ENCODE data around the gene SORCS2. TPM values are rescaled to one million over a fixed set of nuclear protein-coding genes. Genes with fewer than 3 reads are reported as not detected.

Gene SORCS2
- total and polyA plus RNA-seq, 2 of the 4 experiments (the other 2 are of a cell fraction), result 0.36 to 0.62 TPM

- H3K14ac ChIP-seq (replicated peaks; ENCODE audit: low read depth, low read length), result no peak overlapping the region
- dilution Hi-C loops (cut with HindIII; ENCODE audit: low sequenced_read_pairs, unreplicated experiment) (no loop called here), in situ Hi-C loops (cut with MboI; ENCODE audit: low sequenced_read_pairs) (no loop called here), intact Hi-C loops (cut with micrococcal nuclease) (no loop called here)
- no peak overlapping the region for H3K4ac ChIP-seq (ENCODE audit: low read depth, low read length)
- H3K4me3 ChIP-seq (ENCODE audit: insufficient read depth, low read depth, low read length), result no peak overlapping the region
- no peak overlapping the region for H4K5ac ChIP-seq (ENCODE audit: low read depth, low read length)
- no peak overlapping the region for H2AK5ac ChIP-seq (ENCODE audit: low read depth, low read length)
- no peak overlapping the region for H3K56ac ChIP-seq (ENCODE audit: extremely low read depth, insufficient read depth, low read length)
- no peak for TF ChIP-seq MXI1 (IDR thresholded peaks at IDR 0.05; ENCODE audit: borderline replicate concordance, low read depth, low read length)
- no peak for TF ChIP-seq RCOR1 (IDR thresholded peaks at IDR 0.05; ENCODE audit: insufficient replicate concordance, low read length)
- TF ChIP-seq, protein P1, sequence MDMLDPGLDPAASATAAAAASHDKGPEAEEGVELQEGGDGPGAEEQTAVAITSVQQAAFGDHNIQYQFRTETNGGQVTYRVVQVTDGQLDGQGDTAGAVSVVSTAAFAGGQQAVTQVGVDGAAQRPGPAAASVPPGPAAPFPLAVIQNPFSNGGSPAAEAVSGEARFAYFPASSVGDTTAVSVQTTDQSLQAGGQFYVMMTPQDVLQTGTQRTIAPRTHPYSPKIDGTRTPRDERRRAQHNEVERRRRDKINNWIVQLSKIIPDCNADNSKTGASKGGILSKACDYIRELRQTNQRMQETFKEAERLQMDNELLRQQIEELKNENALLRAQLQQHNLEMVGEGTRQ (IDR thresholded peaks at IDR 0.05; ENCODE audit: low read depth, low read length), result no peak
- no peak for TF ChIP-seq MAFK (IDR thresholded peaks at IDR 0.05; ENCODE audit: low read depth, low read length)
- no peak for TF ChIP-seq ELK1 (IDR thresholded peaks at IDR 0.05; ENCODE audit: borderline replicate concordance, low read depth, low read length)
- TF ChIP-seq RFX5 (IDR thresholded peaks at IDR 0.05; ENCODE audit: low read depth, low read length), result no peak
- no peak for TF ChIP-seq RAD21 (IDR thresholded peaks at IDR 0.05; ENCODE audit: low read length)
- H3K79me1 ChIP-seq (ENCODE audit: low read depth in 1 of 2, low read length in 2 of 2), result no peaks in the 10 kb centered on the region
- H4K20me1 ChIP-seq (ENCODE audit: insufficient read depth, low read length), result no peaks in the 10 kb centered on the region; the same call in 1 of the 2 replicates
- peaks cover 43% of the 10 kb centered on the region for H3K27me3 ChIP-seq (ENCODE audit: control insufficient read depth, insufficient read depth, low read length)
- H2BK15ac ChIP-seq (ENCODE audit: low read depth, low read length), result no peak overlapping the region
- H3K18ac ChIP-seq (ENCODE audit: low read depth, low read length), result no peak overlapping the region
- H2AK9ac ChIP-seq (replicated peaks; ENCODE audit: low read depth, low read length, poor library complexity), result no peak overlapping the region
- H3K23ac ChIP-seq (ENCODE audit: low read depth, low read length), result no peak overlapping the region
- H3K9ac ChIP-seq (ENCODE audit: low read depth, low read length), result no peak overlapping the region
- 16% methylated on average over 3 of the region's 9 CpGs; no CpG with 5 or more reads in 1 of the 2 experiments for WGBS, 2 experiments (ENCODE audit: extremely low coverage in 2 of 2, insufficient read length in 1 of 2)
- no peak overlapping the region for H4K8ac ChIP-seq (ENCODE audit: low read depth in 2 of 2, low read length in 2 of 2)
- no peak overlapping the region for H2AFZ ChIP-seq (replicated peaks; ENCODE audit: low read length, poor library complexity)
- no peaks in the 10 kb centered on the region for H3K4me1 ChIP-seq (ENCODE audit: control insufficient read depth, insufficient read depth, low read length)
- POLR2A ChIA-PET (ENCODE audit: unreplicated experiment), result no interaction called here
- no peaks in the 10 kb centered on the region for H3K9me1 ChIP-seq (ENCODE audit: insufficient read depth, low read length)
- no TSS peak for BruUV-seq (replicated peaks)
- DNase-seq (no peak), ATAC-seq (ENCODE audit: low read depth) (no peak)
- H2BK120ac ChIP-seq (ENCODE audit: low read depth, low read length), result no peak overlapping the region
- no peak overlapping the region for H4K91ac ChIP-seq (ENCODE audit: insufficient read depth, low read depth, low read length)
- H3K27ac ChIP-seq (ENCODE audit: insufficient read depth, low read length), result no peak overlapping the region
- H2BK5ac ChIP-seq (ENCODE audit: low read depth, low read length, poor library complexity, severe bottlenecking), result no peak overlapping the region
- CTCF ChIA-PET, result no interaction called here
- no peak overlapping the region for H3K4me2 ChIP-seq (ENCODE audit: low read depth, low read length)
- no peaks in the 10 kb centered on the region for H3K36me3 ChIP-seq (ENCODE audit: control insufficient read depth, insufficient read depth, low read length)
- H3K9me3 ChIP-seq (ENCODE audit: control insufficient read depth, insufficient read depth, low read length), result no peaks in the 10 kb centered on the region
- H2BK20ac ChIP-seq (ENCODE audit: low read depth, low read length), result no peak overlapping the region
Observed at GRCh38 chr4:7381221-7381889, 189.0 kb downstream of the SORCS2 start.
